HEK293 (cell line): ENCODE measurements around the gene NEK2.

Experiments used
- CTCF ChIA-PET: fragments of 350-600 bp; formaldehyde crosslinking; extraction: SDS; loops from one replicate; lab custom pipeline; 2021; ENCODE audit warnings: antibody characterized with exemption; lab: Yijun Ruan, JAX
- POLR2A ChIA-PET: fragments of 300-600 bp; formaldehyde crosslinking; extraction: SDS; loops from one replicate; lab custom pipeline; 2020; ENCODE audit warnings: antibody characterized with exemption, inconsistent platforms; lab: Yijun Ruan, JAX
- H3K27ac ChIP-seq: fragments of 200-500 bp; sonication (Bioruptor generic); 2 replicates; pipeline ENCODE4 v1.5.1; 2014; ENCODE audit warnings: low read depth, low read length, control low read depth, inconsistent platforms; ENCODE audit errors: extremely low read depth
- H3K36me3 ChIP-seq, 2 experiments: fragments of 200-500 bp in 1 of 2; sonication (Bioruptor generic) in 1 of 2; 1 replicate in 1 of 2; 2 replicates in 1 of 2; pipeline ENCODE4 v1.5.1; 2014 to 2017; ENCODE audit warnings: inconsistent platforms in 2 of 2, low read length in 2 of 2; ENCODE audit not compliant: control insufficient read depth in 2 of 2, insufficient read depth in 1 of 2
- H3K4me1 ChIP-seq: fragments of 200-500 bp; sonication (Bioruptor generic); 2 replicates; pipeline ENCODE4 v1.5.1; 2014; ENCODE audit warnings: mild to moderate bottlenecking, low read length, inconsistent platforms; ENCODE audit not compliant: control insufficient read depth, insufficient read depth
- H3K4me3 ChIP-seq: 2 replicates; pipeline ENCODE4 v1.5.1; 2011; ENCODE audit warnings: low read depth, mild to moderate bottlenecking, control low read depth, low read length, moderate library complexity
- H3K9me3 ChIP-seq: fragments of 200-500 bp; sonication (Bioruptor generic); 2 replicates; pipeline ENCODE4 v1.5.1; 2014; ENCODE audit warnings: low read depth, low read length, inconsistent platforms; ENCODE audit not compliant: control insufficient read depth, insufficient read depth
- BCL11A ChIP-seq: fragments of 450-650 bp; formaldehyde crosslinking; IDR thresholded peaks from 2 replicates; pipeline ENCODE4 v1.5.1; 2016; ENCODE audit warnings: low read depth, missing biosample characterization, missing genetic modification characterization
- EGR2 ChIP-seq: fragments of 450-650 bp; formaldehyde crosslinking; IDR thresholded peaks from 2 replicates; pipeline ENCODE4 v1.5.1; 2016; ENCODE audit warnings: low read depth, missing biosample characterization, missing genetic modification characterization
- GLIS1 ChIP-seq: fragments of 450-650 bp; formaldehyde crosslinking; IDR thresholded peaks from 2 replicates; pipeline ENCODE4 v1.5.1; 2016; ENCODE audit warnings: missing biosample characterization, missing genetic modification characterization
- SP7 ChIP-seq: fragments of 450-650 bp; formaldehyde crosslinking; IDR thresholded peaks from 2 replicates; pipeline ENCODE4 v1.5.1; 2016; ENCODE audit warnings: missing biosample characterization, missing genetic modification characterization
- WT1 ChIP-seq: fragments of 450-650 bp; formaldehyde crosslinking; IDR thresholded peaks from 2 replicates; pipeline ENCODE4 v1.5.1; 2016; ENCODE audit warnings: missing biosample characterization, missing genetic modification characterization
- ZBTB7A ChIP-seq: fragments of 450-650 bp; formaldehyde crosslinking; IDR thresholded peaks from 2 replicates; pipeline ENCODE4 v1.5.1; 2016; ENCODE audit warnings: low read depth, missing biosample characterization, missing genetic modification characterization
- ZFP41 ChIP-seq: fragments of 450-650 bp; formaldehyde crosslinking; IDR thresholded peaks from 2 replicates; pipeline ENCODE4 v1.5.1; 2016; ENCODE audit warnings: missing biosample characterization, missing genetic modification characterization, borderline replicate concordance
- ZNF132 ChIP-seq: fragments of 450-650 bp; formaldehyde crosslinking; IDR thresholded peaks from 2 replicates; pipeline ENCODE4 v1.5.1; 2017; ENCODE audit warnings: missing biosample characterization, missing genetic modification characterization, borderline replicate concordance
- ZNF140 ChIP-seq: fragments of 450-650 bp; formaldehyde crosslinking; IDR thresholded peaks from 2 replicates; pipeline ENCODE4 v1.5.1; 2016; ENCODE audit warnings: missing biosample characterization, missing genetic modification characterization
- ZNF155 ChIP-seq: fragments of 450-650 bp; formaldehyde crosslinking; IDR thresholded peaks from 2 replicates; pipeline ENCODE4 v1.5.1; 2016; ENCODE audit warnings: missing biosample characterization, missing genetic modification characterization
- ZNF239 ChIP-seq: fragments of 450-650 bp; formaldehyde crosslinking; IDR thresholded peaks from 2 replicates; pipeline ENCODE4 v1.5.1; 2016; ENCODE audit warnings: missing biosample characterization, missing genetic modification characterization
- ZNF24 ChIP-seq: fragments of 450-650 bp; formaldehyde crosslinking; IDR thresholded peaks from 2 replicates; pipeline ENCODE4 v1.5.1; 2016; ENCODE audit warnings: missing biosample characterization, missing genetic modification characterization
- ZNF366 ChIP-seq: fragments of 450-650 bp; formaldehyde crosslinking; conservative IDR thresholded peaks from 2 replicates; pipeline ENCODE4 v1.5.1; 2016; ENCODE audit warnings: missing biosample characterization, missing genetic modification characterization
- ZNF560 ChIP-seq: fragments of 450-650 bp; formaldehyde crosslinking; IDR thresholded peaks from 2 replicates; pipeline ENCODE4 v1.5.1; 2017; ENCODE audit warnings: missing biosample characterization, missing genetic modification characterization, borderline replicate concordance
- ZNF621 ChIP-seq: fragments of 450-650 bp; formaldehyde crosslinking; IDR thresholded peaks from 2 replicates; pipeline ENCODE4 v1.5.1; 2017; ENCODE audit warnings: missing biosample characterization, missing genetic modification characterization
- ZNF624 ChIP-seq: fragments of 450-650 bp; formaldehyde crosslinking; IDR thresholded peaks from 2 replicates; pipeline ENCODE4 v1.5.1; 2017; ENCODE audit warnings: missing biosample characterization, missing genetic modification characterization
- ZNF626 ChIP-seq: fragments of 450-650 bp; sonication (Bioruptor Pico); formaldehyde crosslinking; IDR thresholded peaks from 2 replicates; pipeline ENCODE4 v1.5.1; 2018; ENCODE audit warnings: missing biosample characterization, missing genetic modification characterization, inconsistent platforms
- ZNF785 ChIP-seq: fragments of 450-650 bp; formaldehyde crosslinking; IDR thresholded peaks from 2 replicates; pipeline ENCODE4 v1.5.1; 2016; ENCODE audit warnings: missing biosample characterization, missing genetic modification characterization
- TF ChIP-seq, protein P1 (sequence below): fragments of 450-650 bp; formaldehyde crosslinking; IDR thresholded peaks from 2 replicates; pipeline ENCODE4 v1.5.1; 2016; ENCODE audit warnings: missing biosample characterization, missing genetic modification characterization
- TF ChIP-seq, protein P2 (sequence below): fragments of 450-650 bp; formaldehyde crosslinking; IDR thresholded peaks from 2 replicates; pipeline ENCODE4 v1.5.1; 2016; ENCODE audit warnings: missing biosample characterization, missing genetic modification characterization
- TF ChIP-seq, protein P3 (sequence below): fragments of 450-650 bp; formaldehyde crosslinking; IDR thresholded peaks from 2 replicates; pipeline ENCODE4 v1.5.1; 2016; ENCODE audit warnings: missing biosample characterization, missing genetic modification characterization
- TF ChIP-seq, protein P4 (sequence below): fragments of 450-650 bp; formaldehyde crosslinking; IDR thresholded peaks from 2 replicates; pipeline ENCODE4 v1.5.1; 2016; ENCODE audit warnings: missing biosample characterization, missing genetic modification characterization
- TF ChIP-seq, protein P5 (sequence below): fragments of 450-650 bp; formaldehyde crosslinking; optimal IDR thresholded peaks from 2 replicates; pipeline ENCODE3; 2016; ENCODE audit warnings: missing biosample characterization, mild to moderate bottlenecking, missing genetic modification characterization

NEK2 gene

DNA sequence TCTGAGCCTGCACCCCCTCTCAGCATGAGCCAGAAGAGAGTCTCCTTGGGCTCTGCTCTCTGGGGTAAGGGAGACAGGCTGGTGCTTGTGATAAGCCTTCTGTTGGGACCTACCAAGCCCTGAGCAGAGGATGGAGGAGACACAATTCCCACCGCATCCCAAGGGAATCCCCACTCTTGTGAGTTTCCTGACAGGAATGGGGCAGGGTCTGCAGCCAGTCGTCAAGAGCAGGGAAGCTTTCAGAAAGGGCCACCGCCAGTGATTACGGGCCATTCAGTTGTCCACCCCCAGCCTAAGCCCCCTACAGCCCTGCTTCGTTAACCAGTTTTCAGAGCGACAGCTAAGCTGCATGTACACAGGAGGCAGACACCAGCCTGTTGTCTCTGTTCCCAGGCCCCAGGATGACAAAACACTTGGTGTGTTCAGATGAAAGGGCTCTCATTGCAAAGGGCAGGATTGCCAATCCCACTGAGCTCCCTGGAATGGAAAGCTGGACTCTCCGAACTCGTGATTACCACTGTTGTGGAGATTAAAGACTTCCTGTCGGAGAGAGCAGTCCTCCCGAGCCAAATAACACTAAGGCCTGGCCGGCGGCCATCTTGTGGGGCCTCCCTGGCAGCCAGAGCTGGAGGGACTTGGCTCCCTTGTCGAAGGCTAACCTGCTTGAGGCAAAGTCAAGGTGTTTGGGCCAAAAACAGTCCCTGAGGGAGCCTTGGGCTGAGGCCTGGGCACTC is 59.0 kb downstream of the NEK2 start (continued):
- TF ChIP-seq ZNF626 (tag by site-specific recombination) (no peak), SP7 (tag by site-specific recombination) (no peak), ZNF785 (tag by site-specific recombination) (no peak), ZFP41 (tag by site-specific recombination) (no peak), ZNF239 (tag by site-specific recombination) (no peak)

DNA sequence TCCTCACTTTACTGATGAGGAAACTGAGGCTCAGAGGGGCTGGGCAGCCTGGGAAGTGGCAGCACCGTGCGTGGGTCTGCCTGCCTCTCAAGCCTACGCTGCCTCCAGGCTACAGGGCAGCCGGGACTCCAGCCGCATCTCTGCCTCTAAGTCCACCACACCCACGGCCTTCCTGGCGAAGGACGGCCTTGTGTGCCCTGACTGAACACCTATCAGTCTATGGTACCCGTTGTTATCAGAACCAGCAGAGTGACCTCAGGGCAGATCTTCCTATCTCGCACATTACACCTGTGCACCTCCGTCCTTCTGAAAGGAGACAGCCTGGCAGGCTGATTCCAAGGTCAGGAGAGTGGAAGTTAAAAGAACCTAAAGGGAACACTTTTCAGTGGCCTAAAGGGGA is 60.8 kb downstream of the NEK2 start:
- no peaks in the 10 kb centered on the region for H3K9me3 ChIP-seq
- ChIA-PET POLR2A (no interaction called here), CTCF (no interaction called here)
- no peak overlapping the region for H3K27ac ChIP-seq
- no peaks in the 10 kb centered on the region for H3K4me1 ChIP-seq
- H3K4me3 ChIP-seq: no peak overlapping the region
- TF ChIP-seq ZNF155 (tag by site-specific recombination) (no peak), ZNF624 (tag by site-specific recombination) (no peak), ZNF24 (tag by site-specific recombination) (no peak), ZNF366 (no peak), BCL11A (tag by site-specific recombination) (no peak), ZNF621 (tag by site-specific recombination) (no peak), ZNF132 (tag by site-specific recombination) (no peak), WT1 (no peak), ZBTB7A (tag by site-specific recombination) (no peak), ZNF140 (tag by site-specific recombination) (no peak), ZNF560 (tag by site-specific recombination) (no peak), EGR2 (tag by site-specific recombination) (no peak), GLIS1 (tag by site-specific recombination) (no peak)
- TF ChIP-seq, protein P1, sequence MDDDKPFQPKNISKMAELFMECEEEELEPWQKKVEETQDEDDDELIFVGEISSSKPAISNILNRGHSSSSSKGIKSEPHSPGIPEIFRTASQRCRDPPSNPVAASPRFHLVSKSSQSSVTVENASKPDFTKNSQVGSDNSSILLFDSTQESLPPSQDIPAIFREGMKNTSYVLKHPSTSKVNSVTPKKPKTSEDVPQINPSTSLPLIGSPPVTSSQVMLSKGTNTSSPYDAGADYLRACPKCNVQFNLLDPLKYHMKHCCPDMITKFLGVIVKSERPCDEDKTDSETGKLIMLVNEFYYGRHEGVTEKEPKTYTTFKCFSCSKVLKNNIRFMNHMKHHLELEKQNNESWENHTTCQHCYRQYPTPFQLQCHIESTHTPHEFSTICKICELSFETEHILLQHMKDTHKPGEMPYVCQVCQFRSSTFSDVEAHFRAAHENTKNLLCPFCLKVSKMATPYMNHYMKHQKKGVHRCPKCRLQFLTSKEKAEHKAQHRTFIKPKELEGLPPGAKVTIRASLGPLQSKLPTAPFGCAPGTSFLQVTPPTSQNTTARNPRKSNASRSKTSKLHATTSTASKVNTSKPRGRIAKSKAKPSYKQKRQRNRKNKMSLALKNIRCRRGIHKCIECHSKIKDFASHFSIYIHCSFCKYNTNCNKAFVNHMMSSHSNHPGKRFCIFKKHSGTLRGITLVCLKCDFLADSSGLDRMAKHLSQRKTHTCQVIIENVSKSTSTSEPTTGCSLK (tag by site-specific recombination): no peak
- TF ChIP-seq, protein P2, sequence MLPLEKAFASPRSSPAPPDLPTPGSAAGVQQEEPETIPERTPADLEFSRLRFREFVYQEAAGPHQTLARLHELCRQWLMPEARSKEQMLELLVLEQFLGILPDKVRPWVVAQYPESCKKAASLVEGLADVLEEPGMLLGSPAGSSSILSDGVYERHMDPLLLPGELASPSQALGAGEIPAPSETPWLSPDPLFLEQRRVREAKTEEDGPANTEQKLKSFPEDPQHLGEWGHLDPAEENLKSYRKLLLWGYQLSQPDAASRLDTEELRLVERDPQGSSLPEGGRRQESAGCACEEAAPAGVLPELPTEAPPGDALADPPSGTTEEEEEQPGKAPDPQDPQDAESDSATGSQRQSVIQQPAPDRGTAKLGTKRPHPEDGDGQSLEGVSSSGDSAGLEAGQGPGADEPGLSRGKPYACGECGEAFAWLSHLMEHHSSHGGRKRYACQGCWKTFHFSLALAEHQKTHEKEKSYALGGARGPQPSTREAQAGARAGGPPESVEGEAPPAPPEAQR (tag by site-specific recombination): no peak
- TF ChIP-seq, protein P3, sequence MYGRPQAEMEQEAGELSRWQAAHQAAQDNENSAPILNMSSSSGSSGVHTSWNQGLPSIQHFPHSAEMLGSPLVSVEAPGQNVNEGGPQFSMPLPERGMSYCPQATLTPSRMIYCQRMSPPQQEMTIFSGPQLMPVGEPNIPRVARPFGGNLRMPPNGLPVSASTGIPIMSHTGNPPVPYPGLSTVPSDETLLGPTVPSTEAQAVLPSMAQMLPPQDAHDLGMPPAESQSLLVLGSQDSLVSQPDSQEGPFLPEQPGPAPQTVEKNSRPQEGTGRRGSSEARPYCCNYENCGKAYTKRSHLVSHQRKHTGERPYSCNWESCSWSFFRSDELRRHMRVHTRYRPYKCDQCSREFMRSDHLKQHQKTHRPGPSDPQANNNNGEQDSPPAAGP: no peak
- TF ChIP-seq, protein P4, sequence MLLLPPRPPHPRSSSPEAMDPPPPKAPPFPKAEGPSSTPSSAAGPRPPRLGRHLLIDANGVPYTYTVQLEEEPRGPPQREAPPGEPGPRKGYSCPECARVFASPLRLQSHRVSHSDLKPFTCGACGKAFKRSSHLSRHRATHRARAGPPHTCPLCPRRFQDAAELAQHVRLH (tag by site-specific recombination): no peak
- TF ChIP-seq, protein P5, sequence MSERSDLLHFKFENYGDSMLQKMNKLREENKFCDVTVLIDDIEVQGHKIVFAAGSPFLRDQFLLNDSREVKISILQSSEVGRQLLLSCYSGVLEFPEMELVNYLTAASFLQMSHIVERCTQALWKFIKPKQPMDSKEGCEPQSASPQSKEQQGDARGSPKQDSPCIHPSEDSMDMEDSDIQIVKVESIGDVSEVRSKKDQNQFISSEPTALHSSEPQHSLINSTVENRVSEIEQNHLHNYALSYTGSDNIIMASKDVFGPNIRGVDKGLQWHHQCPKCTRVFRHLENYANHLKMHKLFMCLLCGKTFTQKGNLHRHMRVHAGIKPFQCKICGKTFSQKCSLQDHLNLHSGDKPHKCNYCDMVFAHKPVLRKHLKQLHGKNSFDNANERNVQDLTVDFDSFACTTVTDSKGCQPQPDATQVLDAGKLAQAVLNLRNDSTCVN (tag by site-specific recombination): no peak
- TF ChIP-seq, all 188 proteins: peak for 0
- no peaks in the 10 kb centered on the region for H3K36me3 ChIP-seq
